ENCODE results near the gene DBNDD1.

GRCh38 chr16:90012991-90013745 lies 6.1 kb downstream of the DBNDD1 start:
- TF ChIP-seq CTCF (IDR thresholded peaks at IDR 0.05) (no peak), EZH2 (IDR thresholded peaks at IDR 0.05; ENCODE audit: borderline replicate concordance, insufficient read depth, low read depth, low read length, poor library complexity, severe bottlenecking) (no peak)
